RCC 7860 (cell line): ENCODE data around the gene MYLK4.

Source experiments
- DNase-seq: peaks from one replicate; pipeline ENCODE4 v3.0.0-alpha.2; 2015; ENCODE audit warnings: low spot score
- FAIRE-seq: peaks from 2 replicates; lab custom pipeline; 2012; peaks lifted over from hg19 to GRCh38; lab: Jason Lieb, UNC

MYLK4 gene

GRCh38 chr6:2756687-2757224 lies 6.0 kb upstream of the MYLK4 start:
- DNase-seq (no peak), FAIRE-seq (no peak)

DNA sequence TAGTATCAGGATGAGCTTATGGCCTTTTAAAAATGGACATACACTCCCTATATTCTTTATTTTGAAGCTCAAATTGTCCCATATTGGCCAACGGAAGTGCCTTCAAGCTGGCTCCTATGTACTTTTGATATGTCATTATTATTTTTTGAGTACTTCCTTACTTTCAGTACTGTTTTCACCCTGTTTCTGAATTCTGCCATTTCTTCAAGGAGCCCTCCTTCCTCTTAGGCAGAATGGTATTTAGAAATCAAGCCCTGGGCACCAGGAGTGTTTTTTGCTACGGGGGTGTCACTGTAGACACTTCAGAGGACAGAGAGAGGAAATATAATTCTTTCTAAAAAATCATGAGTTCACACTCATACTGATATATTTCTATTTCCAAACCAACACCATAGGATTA lies 5.5 kb upstream of the MYLK4 start:
- FAIRE-seq, result no peak
- DNase-seq, result no peak

GRCh38 chr6:2755456-2755855 lies 4.7 kb upstream of the MYLK4 start:
- DNase-seq (no peak), FAIRE-seq (no peak)

- FAIRE-seq (no peak), DNase-seq (no peak)
Observed at GRCh38 chr6:2754911-2755310, 4.2 kb upstream of the MYLK4 start.

GRCh38 chr6:2754393-2754792 lies 3.7 kb upstream of the MYLK4 start:
- FAIRE-seq (no peak), DNase-seq (no peak)

- FAIRE-seq (no peak), DNase-seq (no peak)
Observed at GRCh38 chr6:2753743-2754142, 3.0 kb upstream of the MYLK4 start.

DNA sequence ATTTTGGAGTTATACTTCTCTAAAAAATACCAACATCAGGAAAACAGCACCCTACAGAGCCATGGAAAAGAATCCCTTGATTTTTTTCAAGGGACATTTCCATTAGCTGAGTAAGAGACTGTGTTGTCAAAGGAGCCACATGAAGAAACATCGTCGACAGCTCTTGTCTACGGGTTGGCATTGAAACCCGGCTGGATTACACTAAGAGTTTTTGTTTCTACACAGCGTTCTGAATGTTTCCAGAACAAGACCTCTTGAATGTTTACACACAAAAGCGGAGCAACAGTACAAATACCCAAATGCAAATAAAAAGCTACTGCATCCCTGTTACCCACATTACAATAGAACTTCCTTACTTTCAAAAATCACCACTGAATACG lies 2.4 kb upstream of the MYLK4 start:
- DNase-seq (no peak), FAIRE-seq (no peak)

DNA sequence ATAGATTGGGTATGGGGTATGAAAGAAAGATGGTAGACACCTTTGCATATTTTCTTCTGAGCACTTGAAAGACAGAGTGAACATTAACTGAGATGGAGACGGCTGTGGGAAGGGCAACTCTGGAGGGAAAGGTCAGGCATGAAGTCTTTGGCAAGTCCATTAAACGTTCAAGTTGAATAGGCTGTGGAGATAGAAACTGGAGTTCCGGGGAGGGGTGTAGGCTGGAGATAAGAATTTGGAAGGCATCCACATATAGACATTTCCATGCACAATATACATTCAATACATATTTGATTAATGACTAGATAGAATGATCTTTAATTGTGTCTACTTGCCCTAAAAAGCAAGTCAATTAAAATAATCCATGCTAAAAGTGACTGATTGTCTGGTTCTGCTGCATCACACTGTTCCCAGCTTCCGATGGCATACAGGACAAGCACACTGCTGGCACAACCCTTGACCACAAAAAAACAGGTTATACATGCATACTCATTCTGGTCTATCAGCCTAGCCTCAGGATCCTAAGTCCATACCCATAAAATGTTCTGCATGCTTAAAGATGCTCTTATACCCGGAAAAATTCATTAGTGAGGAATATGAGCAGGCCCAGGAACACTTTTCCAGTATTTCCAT lies 1.9 kb upstream of the MYLK4 start:
- no peak for FAIRE-seq
- DNase-seq, result no peak

DNA sequence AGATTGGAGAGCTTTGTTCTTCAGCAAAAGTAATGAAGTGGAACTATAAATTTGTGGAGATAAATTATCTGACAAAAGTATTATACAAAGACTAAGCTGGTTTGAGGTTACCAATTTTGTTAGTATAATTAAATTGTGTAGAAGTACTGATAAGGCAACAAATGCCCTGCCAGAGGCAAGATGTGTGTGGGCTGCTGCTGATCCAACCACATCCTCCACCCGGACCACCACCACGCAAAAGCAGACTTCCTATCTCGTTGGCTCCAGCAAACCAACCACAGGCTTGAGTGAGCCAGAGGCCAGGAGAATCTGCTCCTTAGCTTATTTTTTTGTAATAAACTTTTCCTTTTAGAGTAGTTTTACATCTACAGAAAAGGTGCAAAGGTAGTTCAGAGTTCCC lies 1.1 kb upstream of the MYLK4 start:
- DNase-seq, result no peak
- FAIRE-seq, result no peak

GRCh38 chr6:2749969-2750600 lies 637 bp downstream of the MYLK4 start:
- FAIRE-seq, result peak; percentile 52
- peak; percentile 20 for DNase-seq

GRCh38 chr6:2748183-2748582 lies 2.5 kb downstream of the MYLK4 start:
- FAIRE-seq (no peak), DNase-seq (no peak)

DNA sequence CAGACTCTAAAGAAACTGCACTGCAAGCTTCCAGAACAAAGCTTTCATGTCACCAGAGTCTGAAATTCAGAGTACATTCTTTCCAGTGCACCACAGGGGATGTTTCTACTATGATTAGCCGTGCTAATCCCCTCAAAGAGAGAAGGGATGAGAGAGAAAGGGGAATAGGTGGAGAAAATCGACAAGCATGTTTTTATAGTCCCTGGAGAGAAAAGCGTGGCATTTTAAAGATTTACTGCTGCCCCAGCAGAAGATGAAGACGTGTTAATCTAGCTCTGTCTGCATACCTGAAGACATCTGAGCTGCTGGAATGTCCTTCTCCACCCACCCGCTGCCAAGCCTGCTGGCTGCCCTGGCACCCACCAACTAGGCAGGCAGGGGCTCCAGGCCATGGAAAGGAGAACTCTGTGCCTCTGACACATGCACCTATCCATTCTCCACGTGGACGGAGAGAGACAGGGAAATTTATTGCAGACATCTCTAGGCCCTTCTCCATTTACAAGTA lies 4.1 kb downstream of the MYLK4 start:
- DNase-seq, result no peak
- no peak for FAIRE-seq

GRCh38 chr6:2745246-2745645 lies 5.5 kb downstream of the MYLK4 start:
- FAIRE-seq (no peak), DNase-seq (no peak)

GRCh38 chr6:2744778-2745177 lies 5.9 kb downstream of the MYLK4 start:
- FAIRE-seq, result no peak
- no peak for DNase-seq

DNA sequence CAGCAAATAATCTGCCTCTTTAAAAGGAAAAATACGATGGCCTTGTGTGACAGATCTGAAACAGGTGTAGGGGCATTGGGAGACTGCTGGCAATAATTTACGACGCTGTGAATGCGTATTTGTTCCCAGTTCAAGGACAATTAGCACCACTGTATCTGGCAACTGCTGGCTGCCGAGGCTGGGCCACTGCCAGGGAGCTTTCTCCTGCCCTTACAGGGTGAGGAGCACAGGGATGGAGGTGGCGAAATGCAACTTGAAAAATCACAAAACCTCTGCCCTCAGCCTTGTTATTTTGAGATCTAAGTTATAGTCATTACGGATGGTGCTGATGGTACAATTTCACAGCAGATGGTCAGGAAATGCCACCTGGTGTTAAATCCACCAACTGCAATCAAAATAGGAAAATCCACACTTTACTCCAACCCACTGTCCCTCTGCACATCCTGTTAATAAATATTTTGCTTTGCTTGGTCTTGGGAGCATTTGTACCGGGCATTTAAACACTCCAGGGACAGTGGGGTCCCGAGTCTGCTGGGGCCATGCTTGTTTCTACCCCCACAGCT lies 6.4 kb downstream of the MYLK4 start:
- no peak for FAIRE-seq
- DNase-seq, result no peak

DNA sequence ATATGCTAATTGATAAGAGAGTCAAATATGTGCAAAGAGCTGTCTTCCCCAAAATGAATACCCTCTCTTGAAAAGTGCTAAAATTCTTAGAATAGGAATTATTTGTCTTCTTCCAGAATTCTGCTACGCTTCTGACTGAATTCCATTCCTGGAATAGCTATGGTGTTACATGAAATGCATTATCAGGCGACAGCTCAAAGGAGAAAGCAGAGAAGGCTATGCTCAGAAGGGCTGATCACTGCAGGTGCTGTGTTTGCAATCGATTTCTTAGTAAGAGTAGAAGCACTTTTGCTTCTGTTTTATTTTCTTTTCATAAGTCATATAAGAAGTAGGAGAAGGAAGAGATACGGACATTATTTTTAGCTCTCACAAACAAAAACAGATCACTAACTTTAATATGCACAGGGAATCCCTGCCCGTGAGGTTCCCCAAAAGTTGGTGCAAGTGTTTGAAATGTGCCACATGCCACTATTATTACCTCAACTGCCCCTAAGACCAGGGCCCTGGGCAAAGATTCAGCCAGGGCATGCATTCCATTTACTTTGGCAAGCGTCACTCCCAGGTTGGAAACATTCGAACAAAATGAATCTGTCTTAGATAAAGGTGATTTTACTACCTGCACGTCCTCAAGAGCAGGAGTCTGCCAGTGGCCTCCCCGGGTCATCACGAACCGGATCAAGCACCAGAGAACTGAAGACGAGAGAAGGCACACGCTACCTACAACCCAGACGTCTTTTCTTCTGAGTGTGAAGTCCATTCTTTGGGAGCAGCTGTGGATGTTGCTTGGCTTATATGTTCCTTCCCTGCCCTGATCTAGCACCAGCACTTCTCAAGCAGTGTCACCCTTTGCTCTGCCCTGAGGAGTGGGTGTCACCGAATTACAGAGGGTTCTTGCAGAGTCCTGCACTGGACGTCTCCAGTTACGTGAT lies 7.2 kb downstream of the MYLK4 start:
- DNase-seq (no peak), FAIRE-seq (no peak)

- FAIRE-seq, result no peak
- no peak for DNase-seq
Observed at GRCh38 chr6:2741756-2742155, 9.0 kb downstream of the MYLK4 start.

DNA sequence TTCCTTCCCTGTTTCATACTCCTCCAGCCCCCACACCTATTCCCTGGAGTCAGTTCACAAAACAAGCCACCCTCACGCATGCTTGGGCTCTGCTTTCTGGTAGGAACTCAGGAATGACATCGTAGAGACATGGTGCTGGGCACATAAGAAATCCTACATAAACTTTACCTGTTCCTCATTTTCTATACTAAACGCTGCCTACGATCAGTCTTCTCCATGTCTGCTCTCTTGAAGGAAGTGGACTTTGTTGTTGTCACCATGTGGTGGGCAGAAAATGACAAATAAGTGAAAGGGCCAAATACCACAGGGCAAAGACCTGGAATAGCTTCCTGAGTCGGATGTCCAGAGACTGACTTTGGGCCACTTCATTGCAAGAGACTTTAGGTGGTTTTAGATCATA lies 10.1 kb downstream of the MYLK4 start:
- no peak for FAIRE-seq
- no peak for DNase-seq

DNA sequence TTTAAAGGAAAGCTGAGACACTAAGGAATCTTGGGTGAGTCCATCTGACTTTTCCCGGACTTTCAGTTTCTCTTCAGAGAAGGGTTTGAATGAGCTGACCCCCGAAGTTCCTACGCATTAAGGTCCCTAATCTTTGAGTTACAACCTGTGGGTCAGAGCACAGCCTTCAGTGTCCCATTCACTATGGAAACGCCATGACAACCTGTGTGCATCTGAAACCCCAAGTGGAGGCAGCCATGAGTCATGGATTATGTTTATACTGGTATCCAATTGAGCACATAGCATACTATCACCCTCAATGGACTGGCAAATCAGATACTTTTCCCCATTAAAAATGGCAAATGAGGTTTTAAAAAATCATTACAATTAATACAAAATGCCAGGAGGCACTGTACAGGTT lies 11.4 kb downstream of the MYLK4 start:
- FAIRE-seq (no peak), DNase-seq (peak; percentile 11)

DNA sequence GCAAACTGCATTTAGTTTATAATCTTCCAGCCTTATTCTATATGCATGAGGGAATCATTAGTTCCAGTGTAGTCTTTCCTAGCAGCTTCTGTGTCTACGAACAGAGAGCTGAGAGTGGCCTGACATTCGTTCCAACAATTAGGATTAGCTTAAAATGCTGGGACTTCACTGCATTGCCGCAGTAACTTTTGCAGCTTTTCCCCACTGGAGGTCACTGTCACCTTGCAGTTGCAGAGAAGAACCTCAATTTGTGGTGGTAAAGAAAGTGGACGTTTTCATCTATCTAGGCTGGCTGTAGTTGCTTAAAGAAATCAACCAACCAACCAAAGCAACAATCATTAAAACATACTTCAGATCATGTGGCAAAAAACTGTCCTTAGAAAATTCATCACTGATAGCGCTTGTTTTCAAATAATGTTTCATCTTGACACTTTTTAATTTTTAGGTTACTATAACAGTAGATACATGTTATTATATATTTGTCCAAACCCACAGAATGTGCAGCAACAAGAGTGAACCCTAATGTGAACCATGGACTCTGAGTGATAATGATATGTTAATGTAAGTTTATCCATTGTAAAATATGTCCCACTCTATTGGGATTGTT lies 12.2 kb downstream of the MYLK4 start:
- no peak for FAIRE-seq
- DNase-seq, result no peak

- no peak for FAIRE-seq
- no peak for DNase-seq
Observed at GRCh38 chr6:2737885-2738284, 12.8 kb downstream of the MYLK4 start.
